HG03432 (cell line): ENCODE measurements around the gene CCSER1.
"Not testable (repeated sequence)": the region's sequence is repeated elsewhere in the genome, so short reads cannot be mapped to it uniquely, and the experiment has no call there.

Source experiments
- ATAC-seq: cut with Tn5 transposase; IDR thresholded peaks from one replicate; pipeline ENCODE4 v1.9.1; 2021; ENCODE audit warnings: mild to moderate bottlenecking, moderate library complexity; ENCODE audit not compliant: unreplicated experiment

CCSER1 gene

GRCh38 chr4:91226867-91227266 lies 1099.7 kb downstream of the CCSER1 start:
- ATAC-seq, result no peak

- ATAC-seq, result no peak
These were observed 1101.5 kb downstream of the CCSER1 start for GRCh38 chr4:91228659-91229058.

GRCh38 chr4:91233164-91233563 lies 1106.0 kb downstream of the CCSER1 start:
- ATAC-seq, result peak; percentile 60

GRCh38 chr4:91243132-91243531 lies 1115.9 kb downstream of the CCSER1 start:
- ATAC-seq, result no peak

- ATAC-seq, result no peak
These were observed 1128.8 kb downstream of the CCSER1 start for GRCh38 chr4:91256043-91256442.

GRCh38 chr4:91256751-91257150 lies 1129.6 kb downstream of the CCSER1 start:
- ATAC-seq, result no peak

- ATAC-seq, result no peak
These were observed 1130.5 kb downstream of the CCSER1 start for GRCh38 chr4:91257721-91258120.

- no peak for ATAC-seq
These were observed 1131.1 kb downstream of the CCSER1 start for GRCh38 chr4:91258326-91258725.

- ATAC-seq, result peak; percentile 79
These were observed 1140.3 kb downstream of the CCSER1 start for GRCh38 chr4:91267543-91267942.

- not testable (repeated sequence) for ATAC-seq
These were observed 1141.3 kb downstream of the CCSER1 start for GRCh38 chr4:91268481-91268880.

GRCh38 chr4:91268913-91269312 lies 1141.7 kb downstream of the CCSER1 start:
- ATAC-seq, result no peak

GRCh38 chr4:91279899-91280298 lies 1152.7 kb downstream of the CCSER1 start:
- no peak for ATAC-seq

- ATAC-seq, result no peak
These were observed 1153.5 kb downstream of the CCSER1 start for GRCh38 chr4:91280551-91281290.

- ATAC-seq, result no peak
These were observed 1155.0 kb downstream of the CCSER1 start for GRCh38 chr4:91282217-91282616.

GRCh38 chr4:91283726-91284230 lies 1156.6 kb downstream of the CCSER1 start:
- ATAC-seq, result no peak

- no peak for ATAC-seq
These were observed 1157.3 kb downstream of the CCSER1 start for GRCh38 chr4:91284480-91284879.

GRCh38 chr4:91285487-91285886 lies 1158.3 kb downstream of the CCSER1 start:
- no peak for ATAC-seq

- peak; percentile 65 for ATAC-seq
These were observed 1161.6 kb downstream of the CCSER1 start for GRCh38 chr4:91288702-91289311.

GRCh38 chr4:91298156-91298700 lies 1171.0 kb downstream of the CCSER1 start:
- no peak for ATAC-seq

GRCh38 chr4:91298824-91299223 lies 1171.6 kb downstream of the CCSER1 start:
- no peak for ATAC-seq

- no peak for ATAC-seq
These were observed 1174.9 kb downstream of the CCSER1 start for GRCh38 chr4:91302120-91302519.

GRCh38 chr4:91304292-91304691 lies 1177.1 kb downstream of the CCSER1 start:
- no peak for ATAC-seq
